NCI-H187 treated with DMSO at 0.1 percent for 48 hours (cell line): ENCODE data around the gene TASL.
"Not testable (repeated sequence)": the region's sequence is repeated elsewhere in the genome, so short reads cannot be mapped to it uniquely, and the experiment has no call there.

Source experiments
- DNase-seq: peaks from one replicate; lab custom pipeline; 2025; lab: John Stamatoyannopoulos, UW

Gene TASL

DNA sequence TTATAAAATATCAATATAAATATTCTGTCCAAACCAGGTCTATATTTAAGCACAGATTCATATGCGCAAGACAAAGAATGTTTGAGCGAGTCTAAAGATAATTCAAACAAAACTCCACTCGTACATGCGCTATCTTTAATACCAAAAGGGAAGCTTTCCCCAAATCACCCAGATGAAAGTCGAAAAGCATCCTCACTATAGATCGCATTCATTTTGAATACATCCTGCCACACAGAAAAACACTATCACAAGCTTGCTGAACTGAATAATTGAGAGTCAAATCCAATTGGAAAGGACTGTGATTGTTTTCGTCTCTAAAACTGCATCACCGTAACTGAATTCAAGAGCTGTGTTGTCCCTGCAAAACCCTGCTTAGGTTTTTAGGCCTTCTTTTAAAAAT is 685 bp downstream of the TASL start:
- no peak for DNase-seq

DNA sequence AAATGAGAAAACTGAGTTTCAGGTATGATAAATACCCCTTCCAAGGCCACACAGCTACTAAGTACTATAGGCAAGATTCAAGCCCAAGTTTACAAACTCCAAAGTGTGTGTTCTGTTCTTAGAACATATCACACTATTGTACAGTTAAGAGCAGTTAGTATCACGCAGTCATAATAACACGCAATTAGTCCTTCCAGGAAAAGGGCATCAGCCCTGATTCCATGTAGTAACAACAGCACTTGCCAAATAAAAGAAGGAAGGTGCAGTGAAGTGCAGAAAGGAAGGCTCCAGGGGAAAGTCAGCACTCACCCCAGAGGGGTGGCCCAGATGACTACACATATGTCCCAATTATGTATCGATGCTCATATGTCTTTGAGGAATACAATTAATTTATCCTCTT is 4.4 kb downstream of the TASL start:
- no peak for DNase-seq

DNA sequence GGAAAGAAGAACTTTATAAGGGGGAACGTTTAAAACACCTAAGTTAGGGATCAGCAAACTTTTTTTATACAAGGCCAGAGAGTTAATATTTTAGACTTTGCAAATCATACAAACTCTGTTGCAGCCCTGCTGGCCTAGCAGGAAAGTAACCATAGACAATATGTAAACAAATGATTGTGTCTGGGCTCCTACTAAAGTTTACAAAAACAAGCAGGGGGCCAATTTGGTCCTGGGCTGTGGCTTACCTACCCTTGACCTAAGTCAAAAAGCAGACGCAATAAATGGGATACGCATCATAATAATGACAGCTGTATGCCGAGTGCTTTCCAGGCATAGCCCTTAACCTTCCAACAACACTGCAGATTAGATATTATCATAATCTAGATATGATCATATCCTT is 4.9 kb downstream of the TASL start:
- DNase-seq = no peak

DNA sequence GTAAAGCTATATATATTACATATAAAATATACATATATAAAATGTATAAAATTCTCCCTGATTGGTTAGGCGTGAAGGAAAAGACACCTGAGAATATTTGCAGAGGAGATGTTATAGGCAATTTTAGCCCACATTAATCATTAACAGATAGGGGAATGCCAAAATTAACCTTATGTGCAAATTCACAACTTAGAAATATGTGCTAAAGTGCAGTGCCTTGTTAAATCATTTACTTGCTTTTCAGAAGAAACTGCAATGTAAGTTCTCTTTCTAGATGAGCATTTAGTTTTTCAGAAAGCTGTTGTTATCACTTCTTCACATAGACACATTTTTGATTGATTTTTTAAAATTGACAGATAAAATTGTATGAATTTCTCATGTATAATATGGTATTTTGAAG is 5.6 kb downstream of the TASL start:
- no peak for DNase-seq

DNA sequence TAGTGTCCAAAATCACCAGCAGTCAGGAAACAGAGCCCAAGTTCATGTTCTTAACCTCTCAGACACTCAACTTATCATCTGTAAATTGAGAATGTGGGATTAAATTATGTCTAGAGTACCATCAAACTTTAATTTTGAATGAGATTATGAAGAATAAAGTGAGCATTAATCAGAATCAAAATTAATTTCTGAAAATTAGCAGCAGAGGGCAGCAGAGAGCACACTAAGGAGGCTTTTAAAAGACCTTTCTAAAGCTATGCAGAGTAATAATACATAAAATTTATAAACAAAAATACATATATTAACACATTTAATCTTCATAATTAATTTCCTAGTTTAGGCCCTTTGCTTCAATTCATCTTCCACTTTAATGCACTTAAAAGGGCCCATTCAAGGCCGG is 7.1 kb downstream of the TASL start:
- DNase-seq = no peak

DNA sequence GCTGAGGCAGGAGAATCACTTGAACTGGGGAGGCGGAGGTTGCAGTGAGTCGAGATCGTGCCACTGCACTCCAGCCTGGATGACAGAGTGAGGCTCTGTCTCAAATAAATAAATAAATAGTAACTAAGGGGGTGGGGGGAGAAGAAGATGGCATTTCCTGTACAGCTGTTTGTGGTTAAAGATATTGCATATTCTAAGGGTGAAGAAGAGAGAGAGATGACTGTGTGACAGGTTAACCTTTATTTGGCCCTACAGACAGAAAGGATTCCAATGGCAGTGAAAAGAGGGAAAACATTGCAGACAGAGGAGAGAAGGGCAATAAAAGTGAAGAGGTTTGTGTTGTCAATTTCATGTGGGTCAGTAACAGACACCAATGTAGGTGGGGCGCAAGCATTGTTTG is 9.4 kb downstream of the TASL start:
- DNase-seq = no peak

DNA sequence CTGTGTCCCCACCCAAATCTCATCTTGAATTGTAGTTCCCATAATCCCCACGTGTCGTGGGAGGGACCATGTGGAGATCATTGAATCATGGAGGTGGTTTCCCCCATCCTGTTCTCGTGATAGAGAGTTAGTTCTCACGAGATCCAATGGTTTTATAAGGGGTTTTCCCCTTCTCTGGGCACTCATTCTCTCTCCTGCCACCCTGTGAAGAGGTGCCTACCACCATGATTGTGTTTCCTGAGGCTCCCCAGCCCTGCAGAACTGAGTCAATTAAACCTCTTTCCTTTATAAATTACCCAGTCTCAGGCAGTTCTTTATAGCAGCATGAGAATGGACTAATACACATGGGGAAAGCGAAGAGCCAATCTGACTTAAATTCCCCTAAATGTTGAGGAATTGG is 14.5 kb downstream of the TASL start:
- not testable (repeated sequence) for DNase-seq

DNA sequence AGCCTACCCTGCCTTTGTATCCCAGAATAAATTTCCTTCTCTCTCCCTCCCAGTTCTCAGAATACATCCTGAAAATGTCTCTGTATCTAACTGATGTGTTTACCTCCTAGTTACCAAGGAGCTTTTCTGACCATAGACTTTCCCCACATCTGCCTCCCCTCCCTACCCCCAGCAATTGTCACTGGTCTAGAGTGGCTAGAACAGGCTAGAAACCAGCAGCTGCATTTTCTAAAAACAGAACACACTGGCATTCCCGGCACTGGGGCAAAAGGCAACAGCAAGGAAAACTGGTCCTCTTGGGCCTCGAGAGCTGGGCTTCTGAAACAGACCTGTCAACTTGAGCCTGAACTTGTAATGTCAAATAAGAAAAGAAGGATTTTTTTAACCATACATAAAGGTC is 16.4 kb downstream of the TASL start:
- DNase-seq = no peak

DNA sequence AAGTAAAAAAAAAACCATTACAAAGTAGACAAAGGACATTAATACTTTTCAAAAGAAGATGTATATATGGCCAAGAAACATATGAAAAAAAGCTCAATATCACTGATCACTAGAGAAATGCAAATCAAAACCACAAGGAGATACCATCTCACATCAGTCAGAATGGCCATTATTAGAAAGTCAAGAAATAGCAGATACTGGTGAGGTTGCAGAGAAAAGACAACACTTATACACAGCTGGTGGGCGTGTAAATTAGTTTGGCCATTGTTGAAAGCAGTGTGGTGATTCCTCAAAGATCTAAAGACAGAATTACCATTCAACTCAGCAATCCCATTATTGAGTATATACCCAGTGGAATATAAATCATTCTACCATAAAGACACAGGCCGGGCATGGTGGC is 39.3 kb downstream of the TASL start:
- DNase-seq = no peak

DNA sequence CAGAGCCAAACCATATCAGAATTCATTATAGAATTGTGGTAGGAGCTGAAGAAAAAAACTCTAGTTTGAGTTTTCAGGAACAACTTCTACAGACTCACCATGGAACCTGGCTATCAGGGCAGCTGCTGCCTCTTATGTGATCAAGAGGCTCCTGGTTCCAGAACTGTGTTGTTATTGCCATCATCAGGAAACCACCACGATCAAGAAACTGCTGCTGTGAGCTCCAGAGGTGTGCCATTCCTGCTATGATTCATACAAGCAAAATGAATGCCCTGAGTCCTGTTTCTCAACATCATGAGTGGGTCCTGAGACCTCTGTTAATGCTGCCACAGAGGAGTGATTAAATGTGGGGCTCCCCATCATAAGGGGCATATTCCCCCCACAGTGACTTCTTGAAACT is 43.7 kb downstream of the TASL start:
- no peak for DNase-seq

DNA sequence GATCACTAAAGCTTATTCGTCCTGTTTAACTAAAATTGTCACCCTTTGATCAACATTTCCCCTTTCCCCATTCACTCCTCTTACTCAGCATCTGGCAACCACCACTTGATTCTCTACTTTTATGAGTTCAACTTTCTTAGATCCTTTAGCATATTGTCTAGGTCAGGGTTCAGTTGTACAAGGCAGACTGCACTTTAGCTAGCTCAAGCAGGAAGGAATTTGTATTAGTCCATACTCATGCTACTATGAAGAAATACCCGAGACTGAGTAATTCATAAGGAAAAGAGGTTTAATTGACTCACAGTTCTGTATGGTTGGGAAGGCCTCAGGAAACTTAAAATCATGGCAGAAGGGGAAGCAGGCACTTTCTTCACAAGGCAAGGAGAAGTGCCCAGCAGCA is 44.3 kb downstream of the TASL start:
- no peak for DNase-seq

DNA sequence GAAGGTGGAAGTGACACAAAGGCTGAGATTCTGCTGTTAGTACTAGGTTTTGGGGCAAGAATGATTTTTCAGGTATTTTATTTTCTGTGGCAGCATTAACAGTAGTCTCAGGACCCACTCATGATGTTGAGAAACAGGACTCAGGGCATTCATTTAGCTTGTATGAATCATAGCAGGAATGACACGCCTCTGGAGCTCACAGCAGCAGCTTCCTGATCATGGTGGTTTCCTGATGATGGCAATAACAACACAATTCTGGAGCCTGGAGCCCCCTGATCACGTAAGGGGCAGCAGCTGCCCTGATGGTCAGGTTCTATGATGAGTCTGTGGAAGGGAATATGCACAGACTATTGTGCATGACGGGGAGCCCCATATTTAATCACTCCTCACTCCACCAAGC is 47.0 kb downstream of the TASL start:
- DNase-seq = no peak

DNA sequence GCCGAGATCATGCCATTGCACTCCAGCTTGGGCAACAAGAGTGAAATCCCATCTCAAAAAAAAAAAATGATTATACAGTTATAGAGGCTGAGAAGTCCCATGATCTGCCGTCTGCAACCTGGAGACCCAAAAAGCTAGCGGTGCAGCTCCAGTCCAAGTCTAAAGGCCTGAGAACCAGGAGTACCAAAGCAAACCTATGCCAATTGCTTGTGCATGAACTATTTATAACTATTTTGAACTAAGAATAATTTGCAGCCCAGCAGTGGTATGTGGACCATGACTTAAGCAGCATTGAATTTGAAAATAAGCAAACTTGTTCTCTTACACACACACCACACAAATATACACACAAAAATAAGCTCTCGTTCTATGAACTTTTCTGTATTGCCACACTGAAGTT is 51.8 kb downstream of the TASL start:
- DNase-seq = no peak

DNA sequence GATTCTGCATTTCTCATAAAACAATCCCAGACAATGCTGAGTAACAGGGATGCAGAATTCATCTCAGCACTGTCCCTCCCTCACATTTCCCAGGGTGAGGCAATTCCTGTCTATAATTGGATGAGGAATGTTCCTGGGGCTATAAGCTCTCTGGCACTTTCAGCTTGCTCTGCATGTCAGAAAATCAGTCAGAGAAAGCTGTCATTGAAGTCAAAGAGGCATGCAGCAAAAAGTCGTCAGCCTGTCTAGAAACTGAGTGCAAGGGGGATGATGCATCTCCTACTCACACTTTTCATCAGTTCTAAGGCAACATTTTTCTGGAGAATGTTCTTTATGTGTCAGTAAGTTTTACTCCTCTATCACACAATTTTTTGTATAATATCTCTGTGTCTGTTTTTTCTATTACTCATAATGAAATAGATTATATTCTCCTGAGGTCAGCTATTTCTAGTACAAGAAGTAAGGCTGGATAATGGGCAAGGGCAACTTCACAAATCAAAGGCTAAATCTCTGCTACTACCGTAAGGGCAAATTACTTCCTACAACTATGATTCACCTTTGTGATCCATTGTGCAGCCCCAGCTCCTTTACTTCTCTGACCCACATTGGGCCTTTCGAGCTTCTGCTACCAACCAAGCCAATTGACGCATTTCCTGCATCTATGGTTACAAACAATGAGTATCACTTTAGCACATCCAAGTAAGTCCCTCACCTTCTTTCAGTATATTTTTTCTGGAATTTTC is 56.0 kb downstream of the TASL start:
- no peak for DNase-seq

DNA sequence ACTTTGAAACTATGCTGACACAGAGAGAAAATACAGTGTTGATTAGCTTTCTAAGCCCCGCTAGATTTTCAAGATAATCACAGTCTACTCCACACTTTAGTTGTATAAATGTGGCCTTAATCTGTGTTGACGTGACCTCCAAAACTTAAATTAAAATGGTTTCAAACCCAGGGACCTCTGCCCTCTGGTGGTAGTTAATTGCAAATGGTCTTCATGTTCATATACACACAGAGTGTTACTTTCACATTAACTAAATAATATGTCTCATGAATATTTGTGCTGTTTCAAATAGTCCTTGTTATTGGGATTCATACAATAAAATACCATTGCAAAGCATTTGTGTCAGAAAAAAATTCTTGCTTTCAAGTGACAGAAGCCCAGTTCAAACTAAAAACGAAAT is 64.3 kb downstream of the TASL start:
- DNase-seq = no peak
